Neural cell (in vitro differentiated cells): ENCODE data around the gene VN1R5. TPM values are rescaled to one million over a fixed set of nuclear protein-coding genes. Genes with fewer than 3 reads are reported as not detected.

Experiments used
- H2AFZ ChIP-seq: fragments of 200-600, 300-800 bp; sonication (generic), shearing (Covaris generic); 2 replicates; pipeline ENCODE4 v1.6.0; 2014; ENCODE audit warnings: low read depth, mild to moderate bottlenecking, antibody characterized with exemption, low read length, moderate library complexity
- H3F3A ChIP-seq: fragments of 200-600 bp; shearing (Covaris generic); 2 replicates; pipeline ENCODE4 v1.6.1; 2016; ENCODE audit warnings: mild to moderate bottlenecking, moderate library complexity, mixed read lengths, antibody characterized with exemption, low read length; ENCODE audit not compliant: insufficient read depth, poor library complexity, severe bottlenecking
- H3K27ac ChIP-seq: fragments of 200-600, 300-800 bp; sonication (generic), shearing (Covaris generic); 2 replicates; pipeline ENCODE4 v1.5.1; 2014; ENCODE audit warnings: mild to moderate bottlenecking, low read length, moderate library complexity
- H3K27me3 ChIP-seq: fragments of 300-800, 200-600 bp; sonication (generic), shearing (Covaris generic); 2 replicates; pipeline ENCODE4 v1.6.0; 2014; ENCODE audit warnings: mild to moderate bottlenecking, low read depth, low read length, moderate library complexity; ENCODE audit not compliant: insufficient read depth
- H3K36me3 ChIP-seq: fragments of 300-800, 200-600 bp; sonication (generic), shearing (Covaris generic); 2 replicates; pipeline ENCODE4 v1.5.1; 2014; ENCODE audit warnings: mild to moderate bottlenecking, antibody characterized with exemption, low read length, moderate library complexity; ENCODE audit not compliant: insufficient read depth
- H3K4me2 ChIP-seq: fragments of 300-800, 200-600 bp; sonication (generic), shearing (Covaris generic); 2 replicates; pipeline ENCODE4 v1.6.0; 2014; ENCODE audit warnings: mild to moderate bottlenecking, low read length
- H3K4me3 ChIP-seq: fragments of 300-800, 200-600 bp; sonication (generic), shearing (Covaris generic); 2 replicates; pipeline ENCODE4 v1.5.1; 2014; ENCODE audit warnings: mild to moderate bottlenecking, low read length, moderate library complexity
- H3K79me2 ChIP-seq: fragments of 200-600 bp; shearing (Covaris generic); replicated peaks from 2 replicates; pipeline ENCODE4 v1.6.0; 2014; ENCODE audit warnings: mild to moderate bottlenecking, low read length, moderate library complexity; ENCODE audit not compliant: insufficient read depth
- H3K9ac ChIP-seq: fragments of 300-800, 200-600 bp; sonication (generic), shearing (Covaris generic); 2 replicates; pipeline ENCODE4 v1.6.1; 2016; ENCODE audit warnings: mild to moderate bottlenecking, low read length, mixed read lengths
- H3K9me2 ChIP-seq: fragments of 200-600 bp; shearing (Covaris generic); 2 replicates; pipeline ENCODE4 v1.6.1; 2016; ENCODE audit warnings: mild to moderate bottlenecking, low read length, mixed read lengths; ENCODE audit not compliant: insufficient read depth
- H3K9me3 ChIP-seq: fragments of 200-600, 300-800 bp; sonication (generic), shearing (Covaris generic); 2 replicates; pipeline ENCODE4 v1.6.1; 2016; ENCODE audit warnings: mild to moderate bottlenecking, mixed run types, low read length, moderate library complexity, mixed read lengths
- H4K20me1 ChIP-seq: fragments of 200-600 bp; shearing (Covaris generic); 2 replicates; pipeline ENCODE4 v1.6.1; 2016; ENCODE audit warnings: mild to moderate bottlenecking, mixed run types; ENCODE audit not compliant: insufficient read depth
- CTCF ChIP-seq: fragments of 450-650 bp; IDR thresholded peaks from 2 replicates; pipeline ENCODE4 v1.5.1; 2014; ENCODE audit warnings: antibody characterized with exemption, mild to moderate bottlenecking, moderate library complexity; ENCODE audit not compliant: poor library complexity, severe bottlenecking
- EP300 ChIP-seq: fragments of 450-650 bp; conservative IDR thresholded peaks from 2 replicates; pipeline ENCODE4 v1.6.1; 2014; ENCODE audit warnings: antibody characterized with exemption, mild to moderate bottlenecking, moderate library complexity; ENCODE audit not compliant: poor library complexity, severe bottlenecking
- EZH2 ChIP-seq: fragments of 200-600, 300-800 bp; shearing (Covaris generic), sonication (generic); IDR thresholded peaks from 2 replicates; pipeline ENCODE4 v1.6.1; 2014; ENCODE audit warnings: antibody characterized with exemption, low read length, borderline replicate concordance, mild to moderate bottlenecking; ENCODE audit not compliant: insufficient read depth, poor library complexity, severe bottlenecking
- MXI1 ChIP-seq: fragments of 450-650 bp; conservative IDR thresholded peaks from 2 replicates; pipeline ENCODE4 v1.6.1; 2014; ENCODE audit warnings: antibody characterized with exemption, mild to moderate bottlenecking; ENCODE audit not compliant: poor library complexity, severe bottlenecking
- POLR2AphosphoS5 ChIP-seq: IDR thresholded peaks from 2 replicates; pipeline ENCODE4 v1.6.1; 2012
- RAD21 ChIP-seq: fragments of 450-650 bp; conservative IDR thresholded peaks from 2 replicates; pipeline ENCODE4 v1.6.1; 2014; ENCODE audit warnings: antibody characterized with exemption, mild to moderate bottlenecking, moderate library complexity
- REST ChIP-seq: IDR thresholded peaks from 2 replicates; pipeline ENCODE4 v1.6.1; 2012; ENCODE audit warnings: borderline replicate concordance
- SMC3 ChIP-seq: fragments of 450-650 bp; conservative IDR thresholded peaks from 2 replicates; pipeline ENCODE4 v1.6.1; 2014; ENCODE audit warnings: antibody characterized with exemption, mild to moderate bottlenecking, moderate library complexity; ENCODE audit not compliant: poor library complexity
- TAF1 ChIP-seq: IDR thresholded peaks from 2 replicates; pipeline ENCODE4 v1.6.1; 2012; ENCODE audit warnings: low read depth
- polyA plus RNA-seq: library from polyadenylated mRNA; depleted of rRNA; stranded (reverse); fragments of >200 nt; gene quantifications from 2 replicates; pipeline ENCODE4 v1.2.3, GENCODE V29; 2014

Gene VN1R5
- polyA plus RNA-seq, 1 donor from 2014 or later: not detected

DNA sequence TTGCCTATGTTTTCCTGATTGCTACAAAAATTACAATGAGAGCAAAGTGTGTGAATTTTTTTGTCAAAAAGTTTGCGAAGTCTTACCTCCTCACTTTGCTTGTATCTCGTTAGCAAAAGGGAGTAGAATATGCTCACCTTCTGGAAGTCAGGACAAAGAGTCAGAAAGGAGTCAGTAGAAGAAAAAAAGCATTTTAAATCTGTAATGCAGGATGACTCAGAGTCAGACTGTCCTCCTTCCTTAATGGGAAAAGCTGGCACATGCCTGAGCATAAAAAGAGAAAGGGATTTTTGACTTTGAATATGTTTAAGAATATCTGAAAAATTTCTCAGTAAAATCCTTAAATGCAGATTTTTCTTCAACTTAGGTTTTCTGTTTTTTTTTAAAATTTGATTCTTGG is 14.2 kb upstream of the VN1R5 start:
- Histone ChIP-seq H3K27me3 (no peaks in the 10 kb centered on the region), H3K4me3 (no peak overlapping the region), H3K9ac (no peak overlapping the region), H3K4me2 (no peak overlapping the region), H3K79me2 (no peaks in the 10 kb centered on the region), H3K9me3 (peaks cover 3% of the 10 kb centered on the region), H4K20me1 (no peaks in the 10 kb centered on the region), H3K27ac (no peak overlapping the region), H2AFZ (no peak overlapping the region), H3K9me2 (no peaks in the 10 kb centered on the region), H3K36me3 (no peaks in the 10 kb centered on the region), H3F3A (no peaks in the 10 kb centered on the region)
- no peak for TF ChIP-seq MXI1
- no peak for TF ChIP-seq TAF1
- TF ChIP-seq POLR2AphosphoS5: no peak
- no peak for TF ChIP-seq RAD21
- no peak for TF ChIP-seq SMC3
- no peak for TF ChIP-seq REST
- no peak for TF ChIP-seq EP300
- no peak for TF ChIP-seq CTCF
- no peak for TF ChIP-seq EZH2

DNA sequence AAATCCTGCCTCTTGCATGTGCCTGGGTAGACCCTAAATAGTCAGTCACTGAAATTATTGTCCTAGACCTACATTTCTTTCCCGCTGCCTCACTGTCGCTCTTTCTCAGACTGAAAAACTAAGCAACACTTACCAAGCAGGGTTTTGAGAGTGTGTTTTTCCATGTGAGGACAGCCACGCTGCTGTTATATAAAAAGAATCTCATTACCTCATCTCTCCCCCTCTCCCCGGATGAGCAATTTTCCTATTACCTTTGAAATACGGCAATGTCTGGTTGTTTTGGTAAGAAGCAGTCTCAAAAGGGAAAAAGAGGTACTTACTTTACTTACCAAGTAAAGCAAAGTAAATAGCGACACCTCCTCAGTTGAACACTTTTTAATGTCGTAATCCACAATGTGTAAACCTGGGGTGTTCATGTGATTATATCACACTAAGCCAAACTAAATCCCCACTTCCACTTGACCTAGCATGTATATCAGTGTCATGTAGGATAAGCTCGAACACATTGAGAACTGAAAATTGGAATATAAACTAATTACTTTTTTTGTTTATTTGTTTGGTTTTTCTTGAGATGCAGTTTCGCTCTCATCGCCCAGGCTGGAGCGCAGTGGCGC is 12.2 kb upstream of the VN1R5 start:
- Histone ChIP-seq H3K27me3 (no peaks in the 10 kb centered on the region), H3K4me3 (no peak overlapping the region), H3K9ac (no peak overlapping the region), H4K20me1 (no peaks in the 10 kb centered on the region), H3K27ac (no peak overlapping the region), H3K79me2 (no peaks in the 10 kb centered on the region), H3K9me2 (no peaks in the 10 kb centered on the region), H3K36me3 (no peaks in the 10 kb centered on the region), H2AFZ (no peak overlapping the region), H3K4me2 (no peak overlapping the region), H3K9me3 (peaks cover 3% of the 10 kb centered on the region), H3F3A (no peaks in the 10 kb centered on the region)
- no peak for TF ChIP-seq EZH2
- TF ChIP-seq RAD21: no peak
- TF ChIP-seq MXI1: no peak
- TF ChIP-seq POLR2AphosphoS5: no peak
- no peak for TF ChIP-seq TAF1
- no peak for TF ChIP-seq SMC3
- no peak for TF ChIP-seq CTCF
- TF ChIP-seq REST: no peak
- no peak for TF ChIP-seq EP300
